KMS-11 (cell line): Measurements from ENCODE around the gene KLC1.

Source experiments
- H2AFZ ChIP-seq: fragments of 200-600 bp; sonication (generic); 2 replicates; pipeline ENCODE4 v1.6.1; 2016; ENCODE audit warnings: antibody characterized with exemption, mixed run types, low read depth
- H3K27ac ChIP-seq: fragments of 200-600 bp; sonication (generic); 2 replicates; pipeline ENCODE4 v1.6.1; 2016; ENCODE audit warnings: mild to moderate bottlenecking, mixed run types
- H3K27me3 ChIP-seq: fragments of 200-600 bp; sonication (generic); 2 replicates; pipeline ENCODE4 v1.6.1; 2017; ENCODE audit warnings: mild to moderate bottlenecking, low read depth, mixed run types, moderate library complexity; ENCODE audit not compliant: insufficient read depth
- H3K36me3 ChIP-seq: fragments of 200-600 bp; sonication (generic); 2 replicates; pipeline ENCODE4 v1.6.1; 2017; ENCODE audit warnings: mild to moderate bottlenecking, mixed run types; ENCODE audit not compliant: insufficient read depth
- H3K4me1 ChIP-seq: fragments of 200-600 bp; sonication (generic); 2 replicates; pipeline ENCODE4 v1.6.1; 2016; ENCODE audit warnings: mild to moderate bottlenecking, low read depth, mixed run types; ENCODE audit not compliant: poor library complexity, severe bottlenecking
- H3K4me2 ChIP-seq: fragments of 200-600 bp; sonication (generic); 2 replicates; pipeline ENCODE4 v1.7.0; 2016; ENCODE audit warnings: mild to moderate bottlenecking, mixed run types
- H3K4me3 ChIP-seq: fragments of 200-600 bp; sonication (generic); IDR thresholded peaks from 2 replicates; pipeline ENCODE4 v1.6.1; 2017; ENCODE audit warnings: low read depth, low read length, mixed read lengths; ENCODE audit not compliant: insufficient read depth
- H3K79me2 ChIP-seq: fragments of 200-600 bp; sonication (generic); 2 replicates; pipeline ENCODE4 v1.6.1; 2016; ENCODE audit warnings: low read depth, mixed run types; ENCODE audit not compliant: insufficient read depth
- H3K9ac ChIP-seq: fragments of 200-600 bp; sonication (generic); 2 replicates; pipeline ENCODE4 v1.6.1; 2016; ENCODE audit warnings: mild to moderate bottlenecking, mixed run types
- H4K20me1 ChIP-seq: fragments of 200-600 bp; sonication (generic); 2 replicates; pipeline ENCODE4 v1.6.1; 2016; ENCODE audit warnings: mild to moderate bottlenecking, mixed run types; ENCODE audit not compliant: insufficient read depth
- TF ChIP-seq, protein P1 (sequence below): fragments of 200-600 bp; sonication (generic); conservative IDR thresholded peaks from 2 replicates; pipeline ENCODE4 v1.6.1; 2017; ENCODE audit warnings: low read depth, mild to moderate bottlenecking, antibody characterized with exemption, low read length, moderate library complexity, mixed read lengths

The KLC1 gene

DNA sequence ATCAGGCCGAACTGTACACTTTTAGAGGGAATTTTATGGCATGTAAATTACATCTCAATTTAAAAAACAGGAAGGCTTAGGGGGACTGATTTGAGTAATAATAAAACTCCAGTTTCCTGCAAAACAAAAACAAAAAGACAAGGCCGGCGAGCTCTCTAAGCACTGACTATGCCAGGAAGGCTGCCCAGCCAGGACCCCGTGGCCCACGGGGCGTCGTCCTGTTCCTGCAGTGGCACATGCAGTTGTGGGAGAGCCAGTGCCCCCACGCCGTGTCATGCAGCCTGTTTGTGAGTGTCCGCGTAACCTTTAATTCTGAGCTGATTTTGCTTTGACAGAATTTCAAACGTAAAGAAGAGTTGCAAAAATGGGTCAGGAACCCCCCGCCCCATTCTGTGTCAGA is 75.7 kb downstream of the KLC1 start:
- no peaks in the 10 kb centered on the region for H4K20me1 ChIP-seq

DNA sequence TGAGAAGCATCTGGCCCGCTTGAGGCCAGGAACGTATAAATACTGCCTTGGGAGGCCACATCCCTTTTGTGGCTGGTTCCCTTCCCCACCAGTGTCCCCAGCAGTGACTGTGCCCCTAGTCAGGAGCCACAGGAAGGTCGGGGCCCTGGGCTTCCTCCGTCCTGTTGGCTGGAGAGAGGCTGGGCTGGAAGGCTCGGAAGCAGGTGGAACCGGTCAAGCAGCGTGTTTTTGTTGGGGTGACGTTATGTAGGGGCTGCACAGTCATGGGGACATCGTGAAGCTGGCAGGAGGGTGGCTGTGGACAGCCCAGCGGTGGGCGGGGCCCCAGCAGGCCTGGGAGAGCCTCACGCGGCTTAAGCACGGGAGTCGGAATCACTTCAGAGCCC is 76.1 kb downstream of the KLC1 start:
- H3K36me3 ChIP-seq: no peaks in the 10 kb centered on the region
- no peaks in the 10 kb centered on the region for H3K27me3 ChIP-seq
- no peaks in the 10 kb centered on the region for H3K79me2 ChIP-seq
- H3K4me1 ChIP-seq: no peaks in the 10 kb centered on the region
- no peaks in the 10 kb centered on the region for H4K20me1 ChIP-seq
- no peak overlapping the region for H3K9ac ChIP-seq
- no peak overlapping the region for H3K4me3 ChIP-seq
- H3K4me2 ChIP-seq: no peak overlapping the region
- H2AFZ ChIP-seq: no peak overlapping the region
- TF ChIP-seq, protein P1, sequence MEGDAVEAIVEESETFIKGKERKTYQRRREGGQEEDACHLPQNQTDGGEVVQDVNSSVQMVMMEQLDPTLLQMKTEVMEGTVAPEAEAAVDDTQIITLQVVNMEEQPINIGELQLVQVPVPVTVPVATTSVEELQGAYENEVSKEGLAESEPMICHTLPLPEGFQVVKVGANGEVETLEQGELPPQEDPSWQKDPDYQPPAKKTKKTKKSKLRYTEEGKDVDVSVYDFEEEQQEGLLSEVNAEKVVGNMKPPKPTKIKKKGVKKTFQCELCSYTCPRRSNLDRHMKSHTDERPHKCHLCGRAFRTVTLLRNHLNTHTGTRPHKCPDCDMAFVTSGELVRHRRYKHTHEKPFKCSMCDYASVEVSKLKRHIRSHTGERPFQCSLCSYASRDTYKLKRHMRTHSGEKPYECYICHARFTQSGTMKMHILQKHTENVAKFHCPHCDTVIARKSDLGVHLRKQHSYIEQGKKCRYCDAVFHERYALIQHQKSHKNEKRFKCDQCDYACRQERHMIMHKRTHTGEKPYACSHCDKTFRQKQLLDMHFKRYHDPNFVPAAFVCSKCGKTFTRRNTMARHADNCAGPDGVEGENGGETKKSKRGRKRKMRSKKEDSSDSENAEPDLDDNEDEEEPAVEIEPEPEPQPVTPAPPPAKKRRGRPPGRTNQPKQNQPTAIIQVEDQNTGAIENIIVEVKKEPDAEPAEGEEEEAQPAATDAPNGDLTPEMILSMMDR: no peak
- no peak overlapping the region for H3K27ac ChIP-seq

More for the DNA sequence above, 75.7 kb downstream of the KLC1 start:
- Histone ChIP-seq H2AFZ (no peak overlapping the region), H3K36me3 (no peaks in the 10 kb centered on the region), H3K27me3 (no peaks in the 10 kb centered on the region), H3K4me2 (no peak overlapping the region), H3K4me3 (no peak overlapping the region), H3K27ac (no peak overlapping the region), H3K4me1 (no peaks in the 10 kb centered on the region), H3K79me2 (no peaks in the 10 kb centered on the region), H3K9ac (no peak overlapping the region)
- TF ChIP-seq, protein P1: no peak

DNA sequence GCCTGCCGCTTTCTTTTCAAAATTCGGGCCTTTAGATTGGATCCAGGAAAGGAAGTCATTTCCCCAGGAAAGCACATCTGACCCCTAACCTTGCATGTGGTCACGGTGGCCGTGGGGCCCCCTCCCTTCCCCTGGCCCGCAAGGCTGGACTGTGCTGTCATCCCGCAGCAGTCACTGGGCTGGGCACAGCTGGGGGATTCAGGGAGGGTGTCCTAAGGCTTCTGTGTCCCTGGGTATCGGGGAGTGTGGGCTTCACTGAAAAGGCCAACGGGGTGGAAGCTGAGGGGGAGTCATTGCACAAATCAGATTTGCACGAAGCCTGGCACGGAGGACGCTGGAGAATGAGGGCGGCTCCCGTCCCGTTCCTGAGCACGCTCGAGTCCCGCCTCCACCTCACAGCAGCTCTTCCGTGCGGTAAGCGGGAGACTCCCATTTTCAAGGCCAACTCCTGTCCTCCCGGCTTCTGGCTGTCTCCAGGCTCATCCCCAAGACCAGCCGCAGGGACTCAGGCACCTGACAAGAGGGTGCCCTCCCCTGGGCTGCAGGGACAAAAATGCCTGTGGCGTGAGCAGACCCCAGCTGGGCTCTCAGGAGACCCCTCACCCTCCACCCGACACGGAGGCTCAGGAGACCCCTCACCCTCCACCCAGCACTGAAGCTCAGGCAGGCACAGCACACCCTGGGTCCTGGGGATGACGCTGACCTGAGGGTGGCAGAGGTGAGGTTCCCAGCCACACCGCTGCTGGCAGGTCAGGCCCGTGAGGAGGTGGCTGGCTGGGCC is 76.7 kb downstream of the KLC1 start:
- no peaks in the 10 kb centered on the region for H3K27me3 ChIP-seq
- no peak overlapping the region for H3K9ac ChIP-seq
- H2AFZ ChIP-seq: no peak overlapping the region
- no peak overlapping the region for H3K4me3 ChIP-seq
- H3K36me3 ChIP-seq: no peaks in the 10 kb centered on the region
- no peak overlapping the region for H3K4me2 ChIP-seq
- no peaks in the 10 kb centered on the region for H4K20me1 ChIP-seq
- H3K27ac ChIP-seq: no peak overlapping the region
- TF ChIP-seq, protein P1: no peak
- no peaks in the 10 kb centered on the region for H3K4me1 ChIP-seq
- H3K79me2 ChIP-seq: no peaks in the 10 kb centered on the region

DNA sequence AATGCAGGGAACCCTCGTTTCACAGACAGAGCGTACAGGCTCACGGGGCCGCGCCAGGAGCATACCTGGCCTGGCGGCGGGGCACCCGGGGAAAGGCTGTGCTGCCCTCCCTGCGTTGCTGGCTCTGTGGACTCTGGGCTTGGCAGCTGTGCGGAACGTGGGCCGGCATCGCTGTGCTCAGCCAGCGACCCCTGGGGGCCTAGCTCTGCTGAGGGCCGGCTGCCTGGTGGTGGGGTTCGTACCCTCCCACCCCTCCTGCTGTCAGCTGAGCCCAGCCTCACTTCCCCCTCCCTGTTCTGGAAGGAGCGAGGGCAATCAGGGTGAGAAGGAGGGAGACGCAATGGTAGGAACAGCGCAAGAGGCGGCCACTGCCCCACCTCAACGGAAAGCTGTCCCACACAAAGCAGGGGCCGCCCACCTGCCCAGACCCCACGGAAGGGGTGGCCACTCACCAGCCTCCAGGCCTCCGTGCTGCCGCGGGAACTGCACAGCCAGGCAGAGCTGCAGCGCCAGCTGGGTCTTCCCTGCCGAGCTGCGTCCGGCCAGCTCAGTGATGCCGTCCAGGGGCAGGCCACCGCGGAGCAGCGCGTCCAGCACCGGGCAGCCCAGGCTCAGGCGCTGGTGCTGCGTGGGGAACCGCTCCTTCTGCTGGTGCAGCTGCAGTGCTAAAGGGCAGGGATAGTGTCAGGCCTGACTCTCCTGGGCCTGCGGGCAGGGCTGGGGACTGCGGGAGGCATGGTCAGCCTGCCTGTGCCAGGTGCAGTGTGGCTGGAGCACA is 77.7 kb downstream of the KLC1 start:
- Histone ChIP-seq H2AFZ (no peak overlapping the region), H3K9ac (no peak overlapping the region), H3K27ac (no peak overlapping the region), H3K36me3 (no peaks in the 10 kb centered on the region), H3K4me1 (no peaks in the 10 kb centered on the region), H3K4me3 (no peak overlapping the region), H3K27me3 (no peaks in the 10 kb centered on the region), H3K4me2 (no peak overlapping the region), H3K79me2 (no peaks in the 10 kb centered on the region), H4K20me1 (no peaks in the 10 kb centered on the region)
- TF ChIP-seq, protein P1: no peak
